Measurements from ENCODE around the gene JAG1.

- TF ChIP-seq CTCF (IDR thresholded peaks at IDR 0.05) (no peak), POLR2A (IDR thresholded peaks at IDR 0.05) (no peak)
These were observed 33.9 kb downstream of the JAG1 start for GRCh38 chr20:10639737-10640556.
